ENCODE measurements around the gene TMEM150A.

Gene TMEM150A

DNA sequence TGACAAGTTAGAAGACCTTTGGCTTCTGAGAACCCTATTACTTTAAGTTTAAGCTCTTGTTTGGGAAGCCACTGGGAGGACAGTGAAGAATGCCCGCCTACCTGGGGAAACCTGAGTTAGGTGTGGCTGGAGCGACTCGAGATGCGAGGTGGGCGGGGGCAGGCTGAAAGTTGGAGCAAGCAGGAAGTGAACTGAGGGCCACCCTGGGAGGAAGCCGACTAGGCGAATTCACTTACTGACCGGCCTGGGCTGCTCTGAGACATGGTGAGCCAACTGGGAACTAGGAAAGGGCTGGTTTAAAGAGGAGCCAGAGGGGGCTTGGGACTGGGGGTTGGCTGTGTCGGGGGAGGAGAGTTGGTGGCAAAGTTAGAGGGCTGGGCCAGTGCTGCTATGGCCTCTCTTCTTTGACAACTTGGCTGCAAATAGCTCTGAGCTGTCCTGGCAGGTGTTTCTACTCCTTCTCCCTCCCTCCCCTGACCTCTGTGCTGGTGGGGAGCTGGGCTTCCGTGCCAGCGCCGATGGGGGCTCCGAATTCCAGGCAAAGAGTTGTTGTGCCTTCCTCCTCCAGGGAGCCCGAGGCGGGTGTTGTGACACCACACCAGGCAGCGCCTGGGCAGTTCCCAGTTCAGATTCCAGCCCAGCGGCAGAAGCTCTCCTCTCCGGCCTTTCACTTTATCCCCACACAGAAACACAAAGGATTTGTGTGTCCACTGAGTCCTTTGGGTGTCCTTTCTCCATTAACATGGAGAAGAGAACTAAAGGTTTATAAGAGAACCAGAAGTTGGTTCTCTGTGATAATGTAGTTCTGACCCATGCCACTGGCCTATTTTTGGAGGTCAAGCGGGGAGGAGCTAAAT lies 24.9 kb downstream of the TMEM150A start, which contains the start of gene VAMP8:
VAMP8 (plus strand) TSS at position 201 of the 857 bp plus-strand sequence; CDS start at position 262, 61 bp downstream.
- no peak for DNase-seq
- no peaks in the 10 kb centered on the region for H3K9me3 ChIP-seq (ENCODE audit: severe bottlenecking)
- no peak within 1 kb of the TSS for H3K4me3 ChIP-seq (ENCODE audit: low read depth, low read length)
- no peaks in the 10 kb centered on the region for H3K36me3 ChIP-seq
- TF ChIP-seq, protein P1, sequence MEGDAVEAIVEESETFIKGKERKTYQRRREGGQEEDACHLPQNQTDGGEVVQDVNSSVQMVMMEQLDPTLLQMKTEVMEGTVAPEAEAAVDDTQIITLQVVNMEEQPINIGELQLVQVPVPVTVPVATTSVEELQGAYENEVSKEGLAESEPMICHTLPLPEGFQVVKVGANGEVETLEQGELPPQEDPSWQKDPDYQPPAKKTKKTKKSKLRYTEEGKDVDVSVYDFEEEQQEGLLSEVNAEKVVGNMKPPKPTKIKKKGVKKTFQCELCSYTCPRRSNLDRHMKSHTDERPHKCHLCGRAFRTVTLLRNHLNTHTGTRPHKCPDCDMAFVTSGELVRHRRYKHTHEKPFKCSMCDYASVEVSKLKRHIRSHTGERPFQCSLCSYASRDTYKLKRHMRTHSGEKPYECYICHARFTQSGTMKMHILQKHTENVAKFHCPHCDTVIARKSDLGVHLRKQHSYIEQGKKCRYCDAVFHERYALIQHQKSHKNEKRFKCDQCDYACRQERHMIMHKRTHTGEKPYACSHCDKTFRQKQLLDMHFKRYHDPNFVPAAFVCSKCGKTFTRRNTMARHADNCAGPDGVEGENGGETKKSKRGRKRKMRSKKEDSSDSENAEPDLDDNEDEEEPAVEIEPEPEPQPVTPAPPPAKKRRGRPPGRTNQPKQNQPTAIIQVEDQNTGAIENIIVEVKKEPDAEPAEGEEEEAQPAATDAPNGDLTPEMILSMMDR (IDR thresholded peaks at IDR 0.05; ENCODE audit: low read depth, low read length) = no peak
- H3K27ac ChIP-seq = no peak within 1 kb of the TSS
- no peaks in the 10 kb centered on the region for H3K27me3 ChIP-seq (ENCODE audit: insufficient read depth, low read depth, severe bottlenecking)

DNA sequence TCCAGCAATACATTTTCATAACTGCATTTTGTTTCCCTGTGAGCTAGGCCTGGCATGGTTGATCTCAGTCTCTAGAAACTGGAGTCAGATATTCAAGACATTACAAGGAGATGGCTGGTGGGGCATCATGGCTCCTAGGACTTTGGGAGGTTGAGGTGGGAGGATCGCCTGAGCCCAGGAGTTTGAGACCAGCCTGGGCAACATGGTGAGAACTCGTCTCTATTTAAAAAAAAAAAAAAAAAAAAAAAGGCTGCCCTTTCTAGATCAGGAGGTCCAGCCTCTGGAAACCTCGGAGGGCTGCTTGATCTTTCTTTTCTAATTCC lies 25.5 kb downstream of the TMEM150A start:
- Histone ChIP-seq H3K9me3 (ENCODE audit: severe bottlenecking) (no peaks in the 10 kb centered on the region), H3K27me3 (ENCODE audit: insufficient read depth, low read depth, severe bottlenecking) (no peaks in the 10 kb centered on the region), H3K36me3 (no peaks in the 10 kb centered on the region), H3K27ac (no peak overlapping the region), H3K4me3 (ENCODE audit: low read depth, low read length) (no peak overlapping the region)
- TF ChIP-seq, protein P1 (IDR thresholded peaks at IDR 0.05; ENCODE audit: low read depth, low read length) = no peak
- DNase-seq = no peak

- Histone ChIP-seq H3K36me3 (no peaks in the 10 kb centered on the region), H3K27me3 (ENCODE audit: insufficient read depth, low read depth, severe bottlenecking) (no peaks in the 10 kb centered on the region), H3K4me3 (ENCODE audit: low read depth, low read length) (no peak overlapping the region), H3K27ac (no peak overlapping the region), H3K9me3 (ENCODE audit: severe bottlenecking) (no peaks in the 10 kb centered on the region)
- TF ChIP-seq, protein P1 (IDR thresholded peaks at IDR 0.05; ENCODE audit: low read depth, low read length) = no peak
- DNase-seq = no peak
These were observed 26.8 kb downstream of the TMEM150A start for GRCh38 chr2:85575739-85576138.

DNA sequence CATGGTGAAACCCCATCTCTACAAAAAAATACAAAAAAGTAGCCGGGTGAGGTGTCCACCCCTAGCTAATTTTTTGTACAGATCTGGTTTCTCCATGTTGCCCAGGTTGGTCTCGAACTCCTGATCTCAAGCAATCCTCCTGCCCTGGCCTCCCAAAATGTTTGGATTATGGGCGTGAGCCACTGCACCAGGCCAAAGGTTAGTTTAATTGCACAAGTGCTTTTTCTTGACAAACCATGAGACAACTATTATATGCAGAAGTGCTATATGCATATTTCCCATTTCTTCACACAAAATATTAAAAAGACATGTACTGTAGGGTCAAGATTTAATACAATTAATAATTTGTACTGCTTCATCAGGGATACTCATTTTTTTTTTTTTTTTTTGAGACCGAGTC lies 36.2 kb downstream of the TMEM150A start:
- Histone ChIP-seq H3K27me3 (ENCODE audit: insufficient read depth, low read depth, severe bottlenecking) (no peaks in the 10 kb centered on the region), H3K9me3 (ENCODE audit: severe bottlenecking) (no peaks in the 10 kb centered on the region)
- DNase-seq = no peak

GRCh38 chr2:85564144-85564563 lies 38.3 kb downstream of the TMEM150A start:
- no peak for DNase-seq
- no peak overlapping the region for H3K4me3 ChIP-seq (ENCODE audit: low read depth, low read length)
- no peaks in the 10 kb centered on the region for H3K9me3 ChIP-seq (ENCODE audit: severe bottlenecking)
- no peak overlapping the region for H3K27ac ChIP-seq
- peaks cover 3% of the 10 kb centered on the region for H3K36me3 ChIP-seq
- H3K27me3 ChIP-seq (ENCODE audit: insufficient read depth, low read depth, severe bottlenecking) = no peaks in the 10 kb centered on the region
- TF ChIP-seq, protein P1 (IDR thresholded peaks at IDR 0.05; ENCODE audit: low read depth, low read length) = no peak

More for the DNA sequence above, 36.2 kb downstream of the TMEM150A start:
- Histone ChIP-seq H3K27ac (no peak overlapping the region), H3K4me3 (ENCODE audit: low read depth, low read length) (no peak overlapping the region), H3K36me3 (no peaks in the 10 kb centered on the region; the same call in 1 of the 2 replicates)
- TF ChIP-seq, protein P1 (IDR thresholded peaks at IDR 0.05; ENCODE audit: low read depth, low read length) = no peak
